Astrocyte (in vitro differentiated cells and primary cell): ENCODE measurements around the gene BMF. TPM values are rescaled to one million over a fixed set of nuclear protein-coding genes. Genes with fewer than 3 reads are reported as not detected.

ENCODE experiments used
- DNase-seq: peaks from one replicate; pipeline ENCODE4 v3.0.0-alpha.2; 2010; ENCODE audit warnings: low read depth
- FAIRE-seq: peaks from 2 replicates; lab custom pipeline; 2011; peaks lifted over from hg19 to GRCh38; lab: Jason Lieb, UNC
- H2AFZ ChIP-seq: 2 replicates; pipeline ENCODE4 v1.6.0; 2012; ENCODE audit warnings: low read depth, low read length, inconsistent platforms
- H3K27ac ChIP-seq: 2 replicates; pipeline ENCODE4 v1.5.1; 2011; ENCODE audit warnings: low read depth, low read length, inconsistent platforms
- H3K27me3 ChIP-seq: 2 replicates; pipeline ENCODE4 v1.6.0; 2011; ENCODE audit warnings: low read length, inconsistent platforms; ENCODE audit not compliant: insufficient read depth
- H3K36me3 ChIP-seq: 2 replicates; pipeline ENCODE4 v1.5.1; 2011; ENCODE audit warnings: low read length, inconsistent platforms; ENCODE audit not compliant: insufficient read depth
- H3K4me1 ChIP-seq: 2 replicates; pipeline ENCODE4 v1.5.1; 2011; ENCODE audit warnings: low read length, inconsistent platforms; ENCODE audit not compliant: insufficient read depth
- H3K4me2 ChIP-seq: 2 replicates; pipeline ENCODE4 v1.6.0; 2012; ENCODE audit warnings: low read length, inconsistent platforms
- H3K4me3 ChIP-seq: 2 replicates; pipeline ENCODE4 v1.5.1; 2011; ENCODE audit warnings: low read depth, mild to moderate bottlenecking, low read length, inconsistent platforms; ENCODE audit not compliant: insufficient read depth
- H3K79me2 ChIP-seq: 2 replicates; pipeline ENCODE4 v1.6.0; 2012; ENCODE audit warnings: mild to moderate bottlenecking, low read length, inconsistent platforms; ENCODE audit not compliant: insufficient read depth
- H3K9ac ChIP-seq: 2 replicates; pipeline ENCODE4 v1.6.0; 2012; ENCODE audit warnings: mild to moderate bottlenecking, low read length, inconsistent platforms
- H3K9me3 ChIP-seq: 2 replicates; pipeline ENCODE4 v1.5.1; 2012; ENCODE audit warnings: low read depth, mild to moderate bottlenecking, low read length, inconsistent platforms; ENCODE audit not compliant: insufficient read depth
- H4K20me1 ChIP-seq: 2 replicates; pipeline ENCODE4 v1.6.0; 2012; ENCODE audit warnings: low read length, inconsistent platforms; ENCODE audit not compliant: insufficient read depth
- H3K27ac Mint-ChIP-seq: one replicate; pipeline ENCODE4 v1.8.0; 2021; ENCODE audit warnings: mild to moderate bottlenecking, mixed read lengths; ENCODE audit not compliant: unreplicated experiment
- H3K27me3 Mint-ChIP-seq: one replicate; pipeline ENCODE4 v1.8.0; 2021; ENCODE audit warnings: low read depth, mixed read lengths; ENCODE audit not compliant: unreplicated experiment
- H3K36me3 Mint-ChIP-seq: one replicate; pipeline ENCODE4 v1.8.0; 2021; ENCODE audit warnings: low read depth, mixed read lengths; ENCODE audit not compliant: unreplicated experiment
- H3K4me1 Mint-ChIP-seq: one replicate; pipeline ENCODE4 v1.8.0; 2021; ENCODE audit warnings: low read depth, mixed read lengths; ENCODE audit not compliant: unreplicated experiment
- H3K4me3 Mint-ChIP-seq: one replicate; pipeline ENCODE4 v1.8.0; 2021; ENCODE audit warnings: mild to moderate bottlenecking, moderate library complexity, mixed read lengths; ENCODE audit not compliant: unreplicated experiment
- H3K9me3 Mint-ChIP-seq: one replicate; pipeline ENCODE4 v1.8.0; 2021; ENCODE audit warnings: mild to moderate bottlenecking, mixed read lengths; ENCODE audit not compliant: unreplicated experiment
- CTCF ChIP-seq: IDR thresholded peaks from 2 replicates; pipeline ENCODE4 v1.5.1; 2011; ENCODE audit warnings: low read depth, mild to moderate bottlenecking, inconsistent platforms, low read length, moderate library complexity; ENCODE audit not compliant: insufficient read depth
- EZH2 ChIP-seq: IDR thresholded peaks from 2 replicates; pipeline ENCODE4 v1.6.1; 2012; ENCODE audit warnings: mild to moderate bottlenecking, low read length, inconsistent platforms; ENCODE audit not compliant: insufficient read depth
- total RNA-seq: library from RNA; stranded (reverse); gene quantifications from 2 replicates; pipeline ENCODE4 v1.2.1, GENCODE V29; 2021

Gene BMF
- total RNA-seq, 1 donor from 2014 or later = 31.8 TPM

DNA sequence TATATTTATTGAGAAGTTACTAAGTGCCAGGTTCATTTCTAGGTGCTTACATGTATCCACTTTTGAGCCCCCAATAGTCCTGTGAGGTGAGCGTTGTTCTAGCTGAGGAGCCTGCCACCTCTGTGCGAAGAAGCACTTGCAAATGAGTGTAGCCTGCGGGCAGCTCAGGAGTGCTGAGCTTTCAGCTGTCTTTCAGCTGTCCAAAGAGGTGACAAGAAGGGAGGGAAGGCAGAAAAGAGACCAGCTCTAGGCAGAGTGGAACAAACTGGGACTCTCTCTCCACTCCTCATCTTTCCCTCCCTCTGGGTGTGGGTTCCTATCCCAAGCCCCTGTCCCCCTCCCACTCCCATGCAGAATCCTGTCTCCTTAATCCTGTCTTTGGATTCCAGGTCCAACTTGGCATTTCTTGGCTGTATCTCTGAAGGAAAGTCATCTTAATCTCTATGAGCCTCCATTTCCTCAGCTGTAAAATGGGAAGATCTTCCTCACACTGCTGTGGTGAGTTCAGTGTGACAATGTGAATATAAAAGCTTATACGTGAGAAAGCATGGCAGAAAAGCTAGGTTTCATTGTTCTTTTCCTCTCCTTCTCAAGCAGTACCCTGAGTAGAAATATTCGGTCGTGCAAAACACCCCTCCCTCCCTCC lies 63.0 kb downstream of the BMF start:
- no peak for TF ChIP-seq CTCF
- TF ChIP-seq EZH2 = no peak
- Histone ChIP-seq H3K9ac (peak overlapping the region; percentile 58), H3K4me2 (peak overlapping the region; percentile 83), H3K4me1 (peaks cover 33% of the 10 kb centered on the region), H2AFZ (no peak overlapping the region), H3K27me3 (no peaks in the 10 kb centered on the region), H3K4me3 (no peak overlapping the region), H3K36me3 (no peaks in the 10 kb centered on the region), H4K20me1 (no peaks in the 10 kb centered on the region), H3K9me3 (no peaks in the 10 kb centered on the region), H3K27ac (no peak overlapping the region), H3K79me2 (no peaks in the 10 kb centered on the region)
- peaks cover 33% of the 10 kb centered on the region for H3K4me1 Mint-ChIP-seq
- FAIRE-seq (no peak), DNase-seq (no peak)
- no peak overlapping the region for H3K4me3 Mint-ChIP-seq
- no peaks in the 10 kb centered on the region for H3K27me3 Mint-ChIP-seq
- H3K9me3 Mint-ChIP-seq = no peaks in the 10 kb centered on the region
- peaks cover 3% of the 10 kb centered on the region for H3K36me3 Mint-ChIP-seq
- H3K27ac Mint-ChIP-seq = no peak overlapping the region

- Histone ChIP-seq H3K36me3 (no peaks in the 10 kb centered on the region), H3K4me1 (peaks cover 36% of the 10 kb centered on the region), H3K4me3 (peak overlapping the region; percentile 31), H3K27ac (no peak overlapping the region), H3K27me3 (no peaks in the 10 kb centered on the region), H3K79me2 (no peaks in the 10 kb centered on the region), H4K20me1 (no peaks in the 10 kb centered on the region), H3K9ac (peak overlapping the region; percentile 58), H3K9me3 (no peaks in the 10 kb centered on the region), H3K4me2 (peak overlapping the region; percentile 83), H2AFZ (peak overlapping the region; percentile 53)
- Mint-ChIP-seq H3K36me3 (peaks cover 2% of the 10 kb centered on the region), H3K4me1 (peaks cover 38% of the 10 kb centered on the region), H3K4me3 (peak overlapping the region; percentile 11), H3K9me3 (no peaks in the 10 kb centered on the region), H3K27me3 (no peaks in the 10 kb centered on the region), H3K27ac (no peak overlapping the region)
- peak; percentile 58 for DNase-seq
- FAIRE-seq = no peak
- TF ChIP-seq EZH2 (no peak), CTCF (peak; percentile 80)
These were observed 63.7 kb downstream of the BMF start for GRCh38 chr15:40044717-40045571.
